Measurements from ENCODE around the gene KICS2.

KICS2 gene

GRCh38 chr12:64173456-64173855 lies 48.6 kb downstream of the KICS2 start:
- DNase-seq (ENCODE audit: low spot score), result no peak

All from putamen (tissue), 1 donor.